HepG2 (cell line): Measurements from ENCODE around the gene IGF2BP1. TPM values are rescaled to one million over a fixed set of nuclear protein-coding genes. Genes with fewer than 3 reads are reported as not detected.

ENCODE experiments used
- CBX5 ChIP-seq: sonication (generic); formaldehyde crosslinking; IDR thresholded peaks from 2 replicates; pipeline ENCODE4 v1.4.0; 2020; ENCODE audit warnings: missing genetic modification reagents, borderline replicate concordance
- DNMT3B ChIP-seq: conservative IDR thresholded peaks from 2 replicates; pipeline ENCODE4 v1.6.1; 2016; ENCODE audit warnings: missing biosample characterization, control low read depth
- EED ChIP-seq: sonication (generic); formaldehyde crosslinking; IDR thresholded peaks from 2 replicates; pipeline ENCODE4 v1.5.0; 2020; ENCODE audit warnings: mild to moderate bottlenecking, missing genetic modification reagents
- ESRRA ChIP-seq: sonication (generic); formaldehyde crosslinking; IDR thresholded peaks from 2 replicates; pipeline ENCODE4 v1.5.1; 2020; ENCODE audit warnings: mild to moderate bottlenecking, low read depth, missing genetic modification reagents
- HNF4A ChIP-seq: sonication (generic); formaldehyde crosslinking; IDR thresholded peaks from 2 replicates; pipeline ENCODE4 v1.4.0; 2020; ENCODE audit warnings: missing genetic modification reagents
- HNRNPUL1 ChIP-seq: fragments of 200-400 bp; formaldehyde crosslinking; IDR thresholded peaks from 2 replicates; pipeline ENCODE4 v1.6.1; 2017; ENCODE audit warnings: low read depth, mild to moderate bottlenecking, low read length, moderate library complexity
- IRF2 ChIP-seq: IDR thresholded peaks from 2 replicates; pipeline ENCODE4 v1.6.1; 2018; ENCODE audit warnings: missing genetic modification reagents, missing compliant biosample characterization
- IRF9 ChIP-seq: sonication (generic); formaldehyde crosslinking; IDR thresholded peaks from 2 replicates; pipeline ENCODE4 v1.8.0; 2022; ENCODE audit warnings: missing genetic modification reagents, mild to moderate bottlenecking, borderline replicate concordance
- KLF16 ChIP-seq, 2 experiments: sonication (generic) in 1 of 2; formaldehyde crosslinking in 1 of 2; IDR thresholded peaks; 2 replicates each; pipeline versions ENCODE4 v1.6.1 to v1.8.0; 2016 to 2023; ENCODE audit warnings: missing genetic modification reagents in 2 of 2, missing compliant biosample characterization in 1 of 2
- NFYC ChIP-seq: IDR thresholded peaks from 2 replicates; pipeline ENCODE4 v1.6.1; 2016; ENCODE audit warnings: missing genetic modification reagents, missing compliant biosample characterization
- RARG ChIP-seq: sonication (generic); formaldehyde crosslinking; IDR thresholded peaks from 2 replicates; pipeline ENCODE4 v1.4.0; 2020; ENCODE audit warnings: low read depth, mild to moderate bottlenecking, missing genetic modification reagents
- RNF2 ChIP-seq: fragments of 450-650 bp; conservative IDR thresholded peaks from 2 replicates; pipeline ENCODE4 v1.6.1; 2016; ENCODE audit warnings: low read depth
- SIX4 ChIP-seq: sonication (generic); formaldehyde crosslinking; IDR thresholded peaks from 2 replicates; pipeline ENCODE4 v1.4.0; 2020; ENCODE audit warnings: missing genetic modification reagents
- SP2 ChIP-seq: sonication (generic); formaldehyde crosslinking; IDR thresholded peaks from 2 replicates; pipeline ENCODE4 v1.5.1; 2020; ENCODE audit warnings: mild to moderate bottlenecking, missing genetic modification reagents
- TOE1 ChIP-seq: sonication (generic); formaldehyde crosslinking; IDR thresholded peaks from 2 replicates; pipeline ENCODE4 v1.4.0; 2020; ENCODE audit warnings: mild to moderate bottlenecking, missing genetic modification reagents
- ZNF121 ChIP-seq: sonication (generic); formaldehyde crosslinking; IDR thresholded peaks from 2 replicates; pipeline ENCODE4 v1.5.0; 2020; ENCODE audit warnings: mild to moderate bottlenecking, missing genetic modification reagents
- ZNF230 ChIP-seq: sonication (generic); formaldehyde crosslinking; IDR thresholded peaks from 2 replicates; pipeline ENCODE4 v1.4.0; 2020; ENCODE audit warnings: mild to moderate bottlenecking, missing genetic modification reagents
- ZNF24 ChIP-seq: fragments of 450-650 bp; IDR thresholded peaks from 2 replicates; pipeline ENCODE4 v1.6.1; 2017; ENCODE audit warnings: antibody characterized with exemption, mild to moderate bottlenecking
- ZNF367 ChIP-seq: sonication (generic); formaldehyde crosslinking; IDR thresholded peaks from 2 replicates; pipeline ENCODE4 v1.4.0; 2020; ENCODE audit warnings: missing genetic modification reagents, borderline replicate concordance
- ZNF569 ChIP-seq: sonication (generic); formaldehyde crosslinking; IDR thresholded peaks from 2 replicates; pipeline ENCODE4 v1.5.0; 2020; ENCODE audit warnings: mild to moderate bottlenecking, missing genetic modification reagents, moderate library complexity, borderline replicate concordance
- ZNF615 ChIP-seq: sonication (generic); formaldehyde crosslinking; IDR thresholded peaks from 2 replicates; pipeline ENCODE4 v1.5.0; 2020; ENCODE audit warnings: mild to moderate bottlenecking, missing genetic modification reagents, borderline replicate concordance
- ZNF720 ChIP-seq: sonication (generic); formaldehyde crosslinking; IDR thresholded peaks from 2 replicates; pipeline ENCODE4 v1.4.0; 2020; ENCODE audit warnings: missing genetic modification reagents
- ZNF788 ChIP-seq: sonication (generic); formaldehyde crosslinking; IDR thresholded peaks from 2 replicates; pipeline ENCODE4 v1.5.0; 2020; ENCODE audit warnings: mild to moderate bottlenecking, missing genetic modification reagents, borderline replicate concordance
- polyA plus RNA-seq, 8 experiments: library from polyadenylated mRNA; depleted of rRNA in 3 of 8; stranded (reverse) in 7 of 8; unstranded in 1 of 8; fragments of >200 nt; fragmentation: Illumina TruSeq in 4 of 8; extraction: Trizol in 4 of 8; gene quantifications; 2 replicates each; pipeline versions ENCODE4 v1.2.1 to v1.2.3, GENCODE V29; 2011 to 2016; ENCODE audit warnings: low read depth in 4 of 8, missing spikeins in 1 of 8, mixed read lengths in 1 of 8; ENCODE audit not compliant: insufficient read depth in 1 of 8
- total RNA-seq, 5 experiments: library from RNA; depleted of rRNA; stranded (reverse); fragments of >200 nt; fragmentation: Illumina TruSeq; extraction: Trizol; gene quantifications; 2 replicates each; pipeline ENCODE4 v1.2.3, GENCODE V29; 2016; ENCODE audit warnings: low read depth in 1 of 5
- TF ChIP-seq, protein P1 (sequence below): sonication (generic); formaldehyde crosslinking; IDR thresholded peaks from 2 replicates; pipeline ENCODE4 v1.4.0; 2020; ENCODE audit warnings: mild to moderate bottlenecking, low read depth, missing genetic modification reagents
- TF ChIP-seq, protein P2 (sequence below): sonication (generic); formaldehyde crosslinking; IDR thresholded peaks from 2 replicates; pipeline ENCODE4 v1.4.0; 2020; ENCODE audit warnings: mild to moderate bottlenecking, missing genetic modification reagents
- TF ChIP-seq, protein P3 (sequence below): sonication (generic); formaldehyde crosslinking; IDR thresholded peaks from 2 replicates; pipeline ENCODE4 v1.5.0; 2020; ENCODE audit warnings: mild to moderate bottlenecking, missing genetic modification reagents, moderate library complexity

The IGF2BP1 gene
- total and polyA plus RNA-seq, 2 of the 13 experiments (the other 11 are each of a cell fraction or from before 2014, with no cell fraction given), result 29.7 to 75.1 TPM

DNA sequence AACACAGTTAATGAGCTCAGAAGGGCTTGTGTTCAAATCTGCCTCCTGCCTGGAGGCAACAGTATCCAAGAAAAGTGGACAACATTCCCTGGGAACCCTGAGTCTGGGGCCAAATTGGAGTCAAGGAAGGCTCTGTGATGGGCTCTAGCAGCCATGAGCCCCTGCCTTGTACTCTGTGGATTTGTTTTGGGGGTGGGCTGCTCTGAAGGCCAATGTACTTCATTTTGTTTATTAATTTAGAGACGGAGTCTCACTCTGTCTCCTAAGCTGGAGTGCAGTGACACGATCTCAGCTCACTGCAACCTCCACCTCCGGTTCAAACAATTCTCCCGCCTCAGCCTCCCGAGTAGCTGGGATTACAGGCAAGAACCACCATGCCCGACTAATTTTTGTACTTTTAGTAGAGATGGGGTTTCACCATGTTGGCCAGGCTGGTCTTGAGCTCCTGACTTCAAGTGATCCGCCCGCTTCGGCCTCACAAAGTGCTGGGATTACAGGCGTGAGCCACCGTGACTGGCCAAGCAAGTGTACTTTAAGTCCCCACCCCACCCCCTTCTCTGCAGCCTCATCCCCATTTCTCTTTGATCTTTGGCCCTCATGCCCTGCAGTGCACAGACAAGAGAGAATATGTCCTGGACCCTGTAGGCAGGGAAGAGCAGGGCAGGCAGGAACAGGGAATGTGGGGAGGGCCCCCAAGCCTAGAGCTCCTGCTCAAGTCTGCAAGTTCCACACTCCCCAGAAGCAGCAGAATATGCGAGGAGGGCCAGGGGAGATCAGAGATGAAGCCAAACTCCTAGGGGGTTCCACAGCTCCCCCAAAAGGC is 26.1 kb upstream of the IGF2BP1 start (continued):
- TF ChIP-seq RARG (CRISPR knock-in tag) (no peak), HNRNPUL1 (no peak), ZNF788 (CRISPR knock-in tag) (peak; percentile 79; the same call in 1 of the 2 replicates), IRF9 (CRISPR knock-in tag) (no peak), ZNF367 (no peak), ZNF615 (CRISPR knock-in tag) (no peak), DNMT3B (no peak), NFYC (CRISPR knock-in tag) (peak; percentile 37; the same call in 1 of the 2 replicates), IRF2 (CRISPR knock-in tag) (peak; percentile 73), ZNF230 (CRISPR knock-in tag) (peak; percentile 18; the same call in 1 of the 2 replicates), CBX5 (CRISPR knock-in tag) (peak; percentile 90; the same call in 1 of the 2 replicates), RNF2 (0 out of 2 replicates have a peak, but pooled peaks have one; percentile 49), ZNF121 (CRISPR knock-in tag) (peak; percentile 81; the same call in 1 of the 2 replicates), SIX4 (CRISPR knock-in tag) (peak; percentile 42; the same call in 1 of the 2 replicates), ESRRA (CRISPR knock-in tag) (peak; percentile 81), HNF4A (peak; percentile 97), ZNF720 (CRISPR knock-in tag) (no peak), EED (CRISPR knock-in tag) (no peak), TOE1 (CRISPR knock-in tag) (no peak), KLF16 (CRISPR knock-in tag; IDR thresholded peaks at IDR 0.05) (peak in 1 of 2 experiments; percentile 65; a peak in 1 of 4 replicates), ZNF24 (no peak), ZNF569 (CRISPR knock-in tag) (no peak), SP2 (CRISPR knock-in tag) (no peak)
- TF ChIP-seq, protein P1, sequence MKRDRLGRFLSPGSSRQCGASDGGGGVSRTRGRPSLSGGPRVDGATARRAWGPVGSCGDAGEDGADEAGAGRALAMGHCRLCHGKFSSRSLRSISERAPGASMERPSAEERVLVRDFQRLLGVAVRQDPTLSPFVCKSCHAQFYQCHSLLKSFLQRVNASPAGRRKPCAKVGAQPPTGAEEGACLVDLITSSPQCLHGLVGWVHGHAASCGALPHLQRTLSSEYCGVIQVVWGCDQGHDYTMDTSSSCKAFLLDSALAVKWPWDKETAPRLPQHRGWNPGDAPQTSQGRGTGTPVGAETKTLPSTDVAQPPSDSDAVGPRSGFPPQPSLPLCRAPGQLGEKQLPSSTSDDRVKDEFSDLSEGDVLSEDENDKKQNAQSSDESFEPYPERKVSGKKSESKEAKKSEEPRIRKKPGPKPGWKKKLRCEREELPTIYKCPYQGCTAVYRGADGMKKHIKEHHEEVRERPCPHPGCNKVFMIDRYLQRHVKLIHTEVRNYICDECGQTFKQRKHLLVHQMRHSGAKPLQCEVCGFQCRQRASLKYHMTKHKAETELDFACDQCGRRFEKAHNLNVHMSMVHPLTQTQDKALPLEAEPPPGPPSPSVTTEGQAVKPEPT (CRISPR knock-in tag), result no peak; the same call in 1 of the 2 replicates
- TF ChIP-seq, protein P2, sequence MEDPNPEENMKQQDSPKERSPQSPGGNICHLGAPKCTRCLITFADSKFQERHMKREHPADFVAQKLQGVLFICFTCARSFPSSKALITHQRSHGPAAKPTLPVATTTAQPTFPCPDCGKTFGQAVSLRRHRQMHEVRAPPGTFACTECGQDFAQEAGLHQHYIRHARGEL, result no peak
- TF ChIP-seq, protein P3, sequence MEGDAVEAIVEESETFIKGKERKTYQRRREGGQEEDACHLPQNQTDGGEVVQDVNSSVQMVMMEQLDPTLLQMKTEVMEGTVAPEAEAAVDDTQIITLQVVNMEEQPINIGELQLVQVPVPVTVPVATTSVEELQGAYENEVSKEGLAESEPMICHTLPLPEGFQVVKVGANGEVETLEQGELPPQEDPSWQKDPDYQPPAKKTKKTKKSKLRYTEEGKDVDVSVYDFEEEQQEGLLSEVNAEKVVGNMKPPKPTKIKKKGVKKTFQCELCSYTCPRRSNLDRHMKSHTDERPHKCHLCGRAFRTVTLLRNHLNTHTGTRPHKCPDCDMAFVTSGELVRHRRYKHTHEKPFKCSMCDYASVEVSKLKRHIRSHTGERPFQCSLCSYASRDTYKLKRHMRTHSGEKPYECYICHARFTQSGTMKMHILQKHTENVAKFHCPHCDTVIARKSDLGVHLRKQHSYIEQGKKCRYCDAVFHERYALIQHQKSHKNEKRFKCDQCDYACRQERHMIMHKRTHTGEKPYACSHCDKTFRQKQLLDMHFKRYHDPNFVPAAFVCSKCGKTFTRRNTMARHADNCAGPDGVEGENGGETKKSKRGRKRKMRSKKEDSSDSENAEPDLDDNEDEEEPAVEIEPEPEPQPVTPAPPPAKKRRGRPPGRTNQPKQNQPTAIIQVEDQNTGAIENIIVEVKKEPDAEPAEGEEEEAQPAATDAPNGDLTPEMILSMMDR (CRISPR knock-in tag), result peak; percentile 40; the same call in 1 of the 2 replicates
